K562 (cell line): ENCODE results near the gene ZNF69. TPM values are rescaled to one million over a fixed set of nuclear protein-coding genes. Genes with fewer than 3 reads are reported as not detected.

ENCODE experiments used
- CBX8 ChIP-seq: fragments of 200-600 bp; sonication (generic); IDR thresholded peaks from 2 replicates; pipeline ENCODE4 v1.6.1; 2012; ENCODE audit warnings: borderline replicate concordance, mixed run types, low read depth, mild to moderate bottlenecking, moderate library complexity, mixed read lengths, low read length, control low read depth, inconsistent platforms; ENCODE audit not compliant: poor library complexity, severe bottlenecking; ENCODE audit errors: extremely low read depth
- DMBX1 ChIP-seq: fragments of 250-450 bp; sonication (Bioruptor Pico); IDR thresholded peaks from 2 replicates; pipeline ENCODE4 v1.8.0; 2022; ENCODE audit warnings: inconsistent platforms, mild to moderate bottlenecking, moderate library complexity, borderline replicate concordance
- EP300 ChIP-seq: IDR thresholded peaks from 2 replicates; pipeline ENCODE4 v1.6.1; 2012; ENCODE audit warnings: low read length, improper control_type of control experiment
- KLF13 ChIP-seq: fragments of 450-650 bp; IDR thresholded peaks from 2 replicates; pipeline ENCODE4 v1.6.1; 2016; ENCODE audit warnings: missing genetic modification characterization, low read depth, mild to moderate bottlenecking, missing compliant biosample characterization, moderate library complexity, borderline replicate concordance
- MCM3 ChIP-seq: fragments of 450-650 bp; IDR thresholded peaks from 2 replicates; pipeline ENCODE4 v1.6.1; 2016
- MIER1 ChIP-seq: fragments of 450-650 bp; IDR thresholded peaks from 2 replicates; pipeline ENCODE4 v1.6.1; 2016; ENCODE audit warnings: antibody characterized with exemption, mild to moderate bottlenecking, low read depth
- RBM39 ChIP-seq: fragments of 200-400 bp; formaldehyde crosslinking; optimal IDR thresholded peaks from 2 replicates; pipeline ENCODE3; 2018; ENCODE audit warnings: low read depth, low read length
- SNAPC5 ChIP-seq: fragments of 250-450 bp; sonication (Bioruptor Pico); IDR thresholded peaks from 2 replicates; pipeline ENCODE4 v1.8.0; 2021; ENCODE audit warnings: moderate library complexity, mild to moderate bottlenecking, inconsistent platforms
- THAP12 ChIP-seq: fragments of 250-450 bp; sonication (Bioruptor Pico); IDR thresholded peaks from 2 replicates; pipeline ENCODE4 v1.9.0; 2021; ENCODE audit warnings: mild to moderate bottlenecking, inconsistent platforms
- ZNF197 ChIP-seq: fragments of 200-800 bp; sonication (Bioruptor generic); IDR thresholded peaks from 2 replicates; pipeline ENCODE4 v1.6.1; 2016; ENCODE audit warnings: low read depth, missing genetic modification characterization, missing compliant biosample characterization
- ZNF354B ChIP-seq: fragments of 250-450 bp; sonication (Bioruptor Pico); IDR thresholded peaks from 2 replicates; pipeline ENCODE4 v1.4.0; 2020
- ZNF518B ChIP-seq: fragments of 250-450 bp; sonication (Bioruptor Pico); IDR thresholded peaks from 2 replicates; pipeline ENCODE4 v1.5.0; 2021; ENCODE audit warnings: mild to moderate bottlenecking, moderate library complexity
- polyA plus RNA-seq, 8 experiments: library from polyadenylated mRNA; depleted of rRNA in 4 of 8; stranded (reverse) in 5 of 8; unstranded in 3 of 8; fragments of >200 nt; fragmentation: Nextera tagmentation in 2 of 8; fragmentation: Illumina TruSeq in 1 of 8; extraction: Ambion mirVana in 2 of 8; extraction: Trizol in 1 of 8; gene quantifications; 2 replicates each; pipeline versions ENCODE4 v1.2.1 to v1.2.3, GENCODE V29; 2011 to 2014; ENCODE audit warnings: inconsistent platforms in 1 of 8, missing spikeins in 1 of 8
- total RNA-seq, 7 experiments: library from RNA; depleted of rRNA in 6 of 7; stranded (reverse); fragments of >200 nt in 6 of 7; fragmentation: Illumina TruSeq in 2 of 7; extraction: Trizol in 2 of 7; gene quantifications; 2 replicates each; pipeline versions ENCODE4 v1.2.1 to v1.2.3, GENCODE V29; 2011 to 2021; ENCODE audit warnings: low replicate concordance in 1 of 7
- TF ChIP-seq, protein P1 (sequence below): fragments of 250-450 bp; sonication (Bioruptor Pico); IDR thresholded peaks from 2 replicates; pipeline ENCODE4 v1.4.0; 2020; ENCODE audit warnings: mild to moderate bottlenecking, moderate library complexity
- TF ChIP-seq, protein P2 (sequence below): sonication (generic); formaldehyde crosslinking; IDR thresholded peaks from 2 replicates; pipeline ENCODE4 v1.8.1; 2023; ENCODE audit warnings: mild to moderate bottlenecking, missing genetic modification reagents
- TF ChIP-seq, protein P3 (sequence below): fragments of 450-650 bp; IDR thresholded peaks from 2 replicates; pipeline ENCODE4 v1.6.1; 2018; ENCODE audit warnings: mild to moderate bottlenecking, low read depth; ENCODE audit not compliant: partially characterized antibody

The ZNF69 gene
- total and polyA plus RNA-seq, 9 of the 15 experiments (the other 6 are each of a cell fraction or from before 2014, with no cell fraction given) = 2.3 to 5.4 (median 3.6) TPM

DNA sequence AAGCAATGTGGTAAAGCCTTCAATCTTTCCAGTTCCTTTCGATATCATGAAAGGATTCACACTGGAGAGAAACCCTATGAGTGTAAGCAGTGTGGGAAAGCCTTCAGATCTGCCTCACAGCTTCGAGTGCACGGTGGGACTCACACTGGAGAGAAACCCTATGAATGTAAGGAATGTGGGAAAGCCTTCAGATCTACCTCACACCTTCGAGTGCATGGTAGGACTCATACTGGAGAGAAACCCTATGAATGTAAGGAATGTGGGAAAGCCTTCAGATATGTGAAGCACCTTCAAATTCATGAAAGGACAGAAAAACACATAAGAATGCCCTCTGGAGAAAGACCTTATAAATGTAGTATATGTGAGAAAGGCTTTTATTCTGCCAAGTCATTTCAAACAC is 61.6 kb downstream of the ZNF69 start (continued):
- no peak for TF ChIP-seq CBX8
- TF ChIP-seq RBM39 = no peak
- TF ChIP-seq SNAPC5 = no peak
- no peak for TF ChIP-seq KLF13 (tag)
- TF ChIP-seq DMBX1 (CRISPR knock-in tag) = peak; percentile 31; the same call in 1 of the 2 replicates
- TF ChIP-seq ZNF354B (CRISPR knock-in tag) = no peak
- TF ChIP-seq, protein P1, sequence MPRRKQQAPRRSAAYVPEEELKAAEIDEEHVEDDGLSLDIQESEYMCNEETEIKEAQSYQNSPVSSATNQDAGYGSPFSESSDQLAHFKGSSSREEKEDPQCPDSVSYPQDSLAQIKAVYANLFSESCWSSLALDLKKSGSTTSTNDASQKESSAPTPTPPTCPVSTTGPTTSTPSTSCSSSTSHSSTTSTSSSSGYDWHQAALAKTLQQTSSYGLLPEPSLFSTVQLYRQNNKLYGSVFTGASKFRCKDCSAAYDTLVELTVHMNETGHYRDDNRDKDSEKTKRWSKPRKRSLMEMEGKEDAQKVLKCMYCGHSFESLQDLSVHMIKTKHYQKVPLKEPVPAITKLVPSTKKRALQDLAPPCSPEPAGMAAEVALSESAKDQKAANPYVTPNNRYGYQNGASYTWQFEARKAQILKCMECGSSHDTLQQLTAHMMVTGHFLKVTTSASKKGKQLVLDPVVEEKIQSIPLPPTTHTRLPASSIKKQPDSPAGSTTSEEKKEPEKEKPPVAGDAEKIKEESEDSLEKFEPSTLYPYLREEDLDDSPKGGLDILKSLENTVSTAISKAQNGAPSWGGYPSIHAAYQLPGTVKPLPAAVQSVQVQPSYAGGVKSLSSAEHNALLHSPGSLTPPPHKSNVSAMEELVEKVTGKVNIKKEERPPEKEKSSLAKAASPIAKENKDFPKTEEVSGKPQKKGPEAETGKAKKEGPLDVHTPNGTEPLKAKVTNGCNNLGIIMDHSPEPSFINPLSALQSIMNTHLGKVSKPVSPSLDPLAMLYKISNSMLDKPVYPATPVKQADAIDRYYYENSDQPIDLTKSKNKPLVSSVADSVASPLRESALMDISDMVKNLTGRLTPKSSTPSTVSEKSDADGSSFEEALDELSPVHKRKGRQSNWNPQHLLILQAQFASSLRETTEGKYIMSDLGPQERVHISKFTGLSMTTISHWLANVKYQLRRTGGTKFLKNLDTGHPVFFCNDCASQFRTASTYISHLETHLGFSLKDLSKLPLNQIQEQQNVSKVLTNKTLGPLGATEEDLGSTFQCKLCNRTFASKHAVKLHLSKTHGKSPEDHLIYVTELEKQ (CRISPR knock-in tag) = no peak
- TF ChIP-seq MIER1 = peak; percentile 18; the same call in 1 of the 2 replicates
- TF ChIP-seq THAP12 (CRISPR knock-in tag) = no peak
- TF ChIP-seq ZNF197 (CRISPR knock-in tag) = no peak
- no peak for TF ChIP-seq EP300
- TF ChIP-seq, protein P2, sequence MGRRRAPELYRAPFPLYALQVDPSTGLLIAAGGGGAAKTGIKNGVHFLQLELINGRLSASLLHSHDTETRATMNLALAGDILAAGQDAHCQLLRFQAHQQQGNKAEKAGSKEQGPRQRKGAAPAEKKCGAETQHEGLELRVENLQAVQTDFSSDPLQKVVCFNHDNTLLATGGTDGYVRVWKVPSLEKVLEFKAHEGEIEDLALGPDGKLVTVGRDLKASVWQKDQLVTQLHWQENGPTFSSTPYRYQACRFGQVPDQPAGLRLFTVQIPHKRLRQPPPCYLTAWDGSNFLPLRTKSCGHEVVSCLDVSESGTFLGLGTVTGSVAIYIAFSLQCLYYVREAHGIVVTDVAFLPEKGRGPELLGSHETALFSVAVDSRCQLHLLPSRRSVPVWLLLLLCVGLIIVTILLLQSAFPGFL (CRISPR knock-in tag) = no peak
- TF ChIP-seq, protein P3, sequence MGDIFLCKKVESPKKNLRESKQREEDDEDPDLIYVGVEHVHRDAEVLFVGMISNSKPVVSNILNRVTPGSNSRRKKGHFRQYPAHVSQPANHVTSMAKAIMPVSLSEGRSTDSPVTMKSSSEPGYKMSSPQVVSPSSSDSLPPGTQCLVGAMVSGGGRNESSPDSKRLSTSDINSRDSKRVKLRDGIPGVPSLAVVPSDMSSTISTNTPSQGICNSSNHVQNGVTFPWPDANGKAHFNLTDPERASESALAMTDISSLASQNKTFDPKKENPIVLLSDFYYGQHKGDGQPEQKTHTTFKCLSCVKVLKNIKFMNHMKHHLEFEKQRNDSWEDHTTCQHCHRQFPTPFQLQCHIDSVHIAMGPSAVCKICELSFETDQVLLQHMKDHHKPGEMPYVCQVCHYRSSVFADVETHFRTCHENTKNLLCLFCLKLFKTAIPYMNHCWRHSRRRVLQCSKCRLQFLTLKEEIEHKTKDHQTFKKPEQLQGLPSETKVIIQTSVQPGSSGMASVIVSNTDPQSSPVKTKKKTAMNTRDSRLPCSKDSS = peak; percentile 92
- no peak for TF ChIP-seq MCM3
- no peak for TF ChIP-seq ZNF518B (CRISPR knock-in tag)
